Ishikawa (cell line): ENCODE measurements around the gene POU4F1.

Experiments used
- CEBPB ChIP-seq: IDR thresholded peaks from 2 replicates; pipeline ENCODE4 v1.6.1; 2012
- CREB1 ChIP-seq: IDR thresholded peaks from 2 replicates; pipeline ENCODE4 v1.6.1; 2012; ENCODE audit warnings: low read depth
- EP300 ChIP-seq: IDR thresholded peaks from 2 replicates; pipeline ENCODE4 v1.6.1; 2012; ENCODE audit warnings: borderline replicate concordance
- NFIC ChIP-seq: IDR thresholded peaks from 2 replicates; pipeline ENCODE4 v1.6.1; 2012
- RAD21 ChIP-seq: IDR thresholded peaks from 2 replicates; pipeline ENCODE4 v1.6.1; 2012; ENCODE audit warnings: low read depth
- TAF1 ChIP-seq: IDR thresholded peaks from 2 replicates; pipeline ENCODE4 v1.6.1; 2012; ENCODE audit warnings: low read depth, mild to moderate bottlenecking
- YY1 ChIP-seq: IDR thresholded peaks from 2 replicates; pipeline ENCODE4 v1.6.1; 2012; ENCODE audit warnings: low read depth
- ZBTB7A ChIP-seq: IDR thresholded peaks from 2 replicates; pipeline ENCODE4 v1.6.1; 2012; ENCODE audit warnings: low read depth
- TF ChIP-seq, protein P1 (sequence below): IDR thresholded peaks from 2 replicates; pipeline ENCODE4 v1.6.1; 2012

- TF ChIP-seq EP300 (no peak), YY1 (no peak), RAD21 (no peak), ZBTB7A (no peak), CEBPB (no peak), TAF1 (no peak), CREB1 (no peak), NFIC (no peak)
- TF ChIP-seq, protein P1, sequence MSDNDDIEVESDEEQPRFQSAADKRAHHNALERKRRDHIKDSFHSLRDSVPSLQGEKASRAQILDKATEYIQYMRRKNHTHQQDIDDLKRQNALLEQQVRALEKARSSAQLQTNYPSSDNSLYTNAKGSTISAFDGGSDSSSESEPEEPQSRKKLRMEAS, result no peak
Observed at GRCh38 chr13:78593129-78593528, 10.2 kb downstream of the POU4F1 start.
